HG03025 (cell line): Measurements from ENCODE around the gene SPATS2L.

Source experiments
- ATAC-seq: cut with Tn5 transposase; IDR thresholded peaks from one replicate; pipeline ENCODE4 v1.9.1; 2021; ENCODE audit warnings: mild to moderate bottlenecking, moderate library complexity; ENCODE audit not compliant: unreplicated experiment, low FRiP score

Gene SPATS2L

GRCh38 chr2:200431996-200432705, 125.7 kb downstream of the SPATS2L start:
- ATAC-seq: no peak

DNA sequence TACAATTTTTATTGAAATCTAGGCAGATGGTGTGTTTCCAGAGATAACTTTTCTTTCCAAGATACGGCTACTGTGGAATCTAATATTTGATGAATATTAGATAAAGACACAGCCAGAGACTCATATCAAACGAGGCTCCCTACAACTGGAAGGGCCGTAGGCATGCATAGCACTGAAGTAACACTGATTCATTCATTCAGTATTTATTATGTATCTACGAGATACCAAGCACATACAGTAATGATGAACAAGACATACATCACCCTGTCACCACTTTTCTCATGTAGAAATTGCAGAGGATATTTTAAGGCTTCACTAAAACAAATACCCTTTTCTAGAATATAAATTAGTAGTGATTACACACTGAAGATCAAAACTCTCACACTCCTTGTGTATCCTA, 128.9 kb downstream of the SPATS2L start:
- no peak for ATAC-seq

DNA sequence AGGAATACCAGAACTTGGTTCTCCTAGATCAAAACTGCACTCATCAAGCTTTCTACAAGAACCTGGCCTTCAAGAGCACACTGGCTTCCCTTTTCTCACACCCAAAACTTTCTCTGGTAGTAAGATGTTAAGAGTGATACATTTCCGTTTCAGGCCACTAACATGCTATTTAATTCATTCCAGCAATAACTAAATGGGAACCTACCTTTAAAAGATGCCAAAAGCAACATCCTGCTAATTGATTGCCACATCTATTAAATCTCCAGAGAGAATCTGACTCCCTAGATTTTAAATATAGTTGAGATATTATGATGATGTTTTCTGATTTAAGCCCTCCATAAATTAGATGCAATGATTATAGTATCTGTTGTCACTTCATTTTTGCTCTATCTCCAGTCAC, 131.8 kb downstream of the SPATS2L start:
- ATAC-seq: no peak

- ATAC-seq: no peak
These were observed 132.4 kb downstream of the SPATS2L start for GRCh38 chr2:200438846-200439245.

- ATAC-seq: no peak
These were observed 133.5 kb downstream of the SPATS2L start for GRCh38 chr2:200439981-200440380.

GRCh38 chr2:200442471-200442870, 136.0 kb downstream of the SPATS2L start:
- ATAC-seq: no peak

- no peak for ATAC-seq
These were observed 136.9 kb downstream of the SPATS2L start for GRCh38 chr2:200443376-200443775.

DNA sequence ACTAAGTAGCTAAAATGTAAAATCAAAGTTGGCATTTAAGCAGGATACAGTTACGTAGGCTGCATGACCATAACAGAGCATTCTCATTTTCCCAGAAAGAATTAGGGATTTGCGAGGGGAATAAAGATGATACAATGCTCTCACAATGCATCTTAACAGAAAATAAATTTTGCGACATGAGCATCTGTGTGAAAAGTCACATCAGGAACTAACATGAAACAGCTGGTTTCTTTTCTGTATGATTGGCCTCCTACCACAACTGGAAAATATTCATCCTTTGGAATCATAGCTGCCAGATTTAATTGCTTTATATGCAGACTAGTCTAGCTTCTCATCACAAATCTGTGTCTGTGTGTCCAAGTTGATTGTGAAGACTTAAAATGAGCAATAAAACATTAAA, 137.4 kb downstream of the SPATS2L start:
- ATAC-seq: no peak

GRCh38 chr2:200444530-200444929, 138.0 kb downstream of the SPATS2L start:
- no peak for ATAC-seq

DNA sequence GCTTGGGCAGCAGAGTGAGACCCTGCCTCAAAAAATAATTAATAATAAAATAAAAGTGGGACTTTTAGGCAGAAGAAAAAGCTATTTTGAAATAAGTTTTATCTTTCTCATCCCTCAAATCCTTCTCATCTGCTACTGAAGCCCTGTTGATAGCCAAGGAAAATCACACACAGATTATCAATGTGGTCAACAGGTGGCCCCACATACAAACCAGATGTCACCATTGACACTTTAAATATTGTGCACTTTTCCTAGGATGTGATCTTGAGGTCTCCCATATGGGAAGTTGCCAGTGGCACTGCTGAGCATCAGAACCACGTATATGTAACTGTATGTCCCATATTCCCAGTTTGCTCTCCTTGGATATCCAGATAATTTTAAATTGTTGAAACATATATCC, 138.8 kb downstream of the SPATS2L start:
- no peak for ATAC-seq

DNA sequence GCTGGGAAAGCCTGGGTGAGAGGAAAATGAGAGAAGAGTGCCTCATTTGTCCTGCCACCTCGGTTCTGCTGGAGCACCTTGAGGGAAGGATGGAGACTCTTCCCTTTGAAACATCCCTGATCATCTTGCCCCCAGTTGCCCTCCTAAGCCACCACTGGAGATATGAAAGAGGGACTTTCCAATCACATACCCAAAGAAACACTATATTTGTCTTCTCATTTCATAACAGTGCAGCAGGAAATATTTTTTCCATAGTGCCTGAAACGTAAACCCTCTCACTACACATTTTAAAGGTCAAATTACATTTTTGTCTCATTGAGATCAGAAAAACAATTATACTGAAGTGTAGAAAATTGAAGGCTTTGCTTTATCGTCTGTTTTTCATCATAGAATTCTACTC, 140.1 kb downstream of the SPATS2L start:
- no peak for ATAC-seq

DNA sequence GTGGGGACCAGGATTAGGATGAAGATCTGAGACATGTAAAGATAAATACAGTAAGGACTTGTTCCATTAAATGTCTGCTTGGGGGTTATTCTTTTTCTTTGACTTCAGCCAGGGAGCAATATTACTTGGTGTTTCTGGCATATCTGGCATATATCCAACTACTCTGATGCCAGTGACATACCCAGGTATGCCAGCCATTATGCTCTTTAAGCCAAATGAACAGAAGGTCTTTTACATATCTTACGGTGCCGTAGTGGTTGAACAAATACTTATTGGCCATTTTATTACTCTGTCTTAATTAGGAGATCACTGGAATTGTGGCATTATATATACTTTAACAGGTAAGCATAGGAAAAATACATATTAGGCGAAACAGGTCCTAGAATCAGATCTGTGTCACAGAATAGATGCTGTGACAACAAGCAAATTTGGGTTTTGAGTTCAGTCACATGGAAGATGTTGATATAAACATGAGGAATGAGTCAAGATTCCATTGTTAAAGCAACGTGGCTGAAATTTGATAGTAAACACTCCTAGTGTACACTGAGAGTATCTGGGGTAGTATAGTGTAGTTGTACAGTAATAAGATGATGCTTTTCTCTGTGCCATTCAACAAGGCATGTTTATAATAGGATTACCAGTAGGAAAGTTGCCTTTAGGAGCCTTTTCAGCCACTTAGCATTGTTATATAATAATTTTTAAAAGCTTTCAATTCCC, 140.8 kb downstream of the SPATS2L start:
- no peak for ATAC-seq

DNA sequence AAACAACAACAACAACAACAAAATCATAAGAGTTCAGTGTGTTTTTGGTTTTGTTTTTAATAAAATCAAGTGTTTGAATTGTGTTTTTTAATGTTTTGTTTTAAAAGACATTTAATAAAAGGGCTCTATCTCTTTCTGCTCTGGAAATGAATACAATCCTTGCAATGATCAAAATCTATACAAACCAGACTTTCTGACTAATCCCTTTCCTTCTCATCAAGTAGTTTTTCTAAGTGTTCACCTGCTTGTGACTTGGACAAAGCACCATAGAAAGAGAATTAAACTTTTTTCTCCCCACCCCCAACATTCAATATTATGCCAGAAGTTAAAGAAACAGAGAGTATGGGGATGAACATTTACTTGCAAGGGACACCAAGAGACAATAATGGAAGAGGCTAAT, 142.0 kb downstream of the SPATS2L start:
- no peak for ATAC-seq

GRCh38 chr2:200449149-200449548, 142.7 kb downstream of the SPATS2L start:
- no peak for ATAC-seq

DNA sequence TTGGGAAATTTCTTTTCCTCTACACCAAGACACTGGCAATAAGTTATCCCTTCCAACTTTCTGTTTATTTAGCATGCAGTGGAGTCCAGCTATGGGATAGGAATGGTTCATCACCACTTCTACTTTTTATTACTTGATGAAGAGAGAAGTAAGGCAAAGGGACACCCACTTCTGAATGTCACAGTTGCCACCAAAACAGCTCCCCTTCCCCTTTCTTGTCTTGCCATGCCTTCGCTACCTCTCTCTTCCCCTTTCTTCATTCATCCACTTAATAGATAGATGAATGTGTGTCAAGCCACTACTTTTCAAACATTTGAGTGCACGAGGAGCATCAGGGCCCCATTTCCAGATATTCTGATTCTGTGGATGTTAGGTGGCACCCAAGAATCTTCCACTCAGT, 143.8 kb downstream of the SPATS2L start:
- ATAC-seq: no peak

DNA sequence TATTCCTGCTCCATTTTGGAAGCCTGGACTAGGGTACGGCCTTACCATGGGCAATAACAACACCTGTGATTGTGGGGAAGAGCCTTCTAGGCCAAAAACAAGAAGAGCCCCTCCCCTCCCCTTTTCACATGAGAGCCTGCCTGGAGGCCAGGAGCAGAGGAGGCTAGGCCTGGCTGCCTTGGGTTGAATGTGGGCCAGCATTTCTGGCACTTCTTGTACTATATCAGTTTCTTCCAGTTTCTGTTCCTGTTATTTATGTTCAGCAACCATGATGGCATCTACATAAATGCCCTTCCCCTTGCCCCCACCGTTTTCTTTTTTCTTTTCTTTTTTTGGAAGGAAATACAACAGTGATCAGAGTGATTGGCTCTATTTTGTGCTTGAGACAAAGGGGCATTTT, 145.0 kb downstream of the SPATS2L start:
- no peak for ATAC-seq

DNA sequence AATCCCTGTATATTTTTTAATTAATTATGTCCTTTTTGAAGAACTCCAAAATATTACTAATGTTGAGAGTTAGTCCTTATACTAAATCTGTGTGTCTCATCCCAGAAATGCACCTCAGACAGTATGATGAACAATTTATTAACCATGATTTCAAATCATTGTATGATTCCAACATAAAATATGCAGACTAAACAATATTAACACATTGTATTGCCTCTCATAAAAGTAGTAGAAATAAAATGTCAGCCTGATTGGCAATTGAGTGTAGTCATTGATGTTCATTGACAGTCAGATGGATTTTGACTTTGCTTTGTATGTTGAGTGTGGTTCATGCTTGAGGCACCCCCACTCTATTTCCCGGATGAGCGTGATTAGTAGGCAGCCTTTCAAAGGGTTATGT, 145.9 kb downstream of the SPATS2L start:
- no peak for ATAC-seq

GRCh38 chr2:200453142-200453852, 146.8 kb downstream of the SPATS2L start:
- ATAC-seq: no peak

DNA sequence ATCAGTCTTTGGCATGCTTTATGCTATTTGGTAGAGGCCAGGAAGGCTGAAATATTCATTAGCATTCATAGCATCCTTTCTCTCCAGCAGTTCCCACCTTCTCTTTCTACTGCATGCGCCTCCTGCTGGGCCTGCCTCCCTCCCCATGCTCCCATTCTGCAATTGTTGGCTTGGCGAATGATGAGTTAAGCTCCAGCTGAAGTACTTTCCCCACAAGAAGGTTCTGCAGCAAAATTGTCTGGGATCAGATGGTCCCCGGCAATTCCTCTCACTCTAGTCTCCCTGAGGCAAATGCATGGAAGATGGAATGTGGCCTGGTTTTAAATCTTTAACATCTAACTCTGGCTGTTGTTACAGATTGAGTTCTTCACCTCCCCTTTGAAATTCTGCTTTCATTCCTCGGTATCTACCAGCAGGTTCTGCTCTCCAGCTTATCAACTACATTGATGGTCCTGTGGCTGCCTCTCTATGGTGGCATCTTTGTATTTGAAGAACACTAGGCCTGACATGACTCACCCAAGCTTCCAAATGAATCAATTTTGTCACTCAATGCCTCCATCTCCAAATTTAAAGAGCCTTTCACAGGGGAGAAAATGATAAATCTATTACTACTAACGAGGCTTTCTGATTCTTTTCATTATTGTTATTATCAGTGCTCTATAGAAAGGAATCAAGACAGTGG, 147.5 kb downstream of the SPATS2L start:
- no peak for ATAC-seq

- peak; percentile 61 for ATAC-seq
These were observed 148.7 kb downstream of the SPATS2L start for GRCh38 chr2:200454927-200455801.
